NOMO-1 (cell line): ENCODE results near the gene APEH.

Experiments
- DNase-seq, 2 experiments: peaks; one replicate each; lab custom pipeline; 2025; ENCODE audit not compliant: unreplicated experiment in 2 of 2; lab: John Stamatoyannopoulos, UW

APEH gene

GRCh38 chr3:49650177-49650576 lies 24.0 kb upstream of the APEH start:
- no peak for DNase-seq

GRCh38 chr3:49650637-49651036 lies 23.5 kb upstream of the APEH start:
- no peak for DNase-seq

GRCh38 chr3:49652218-49652902 lies 21.8 kb upstream of the APEH start:
- DNase-seq: no peak

GRCh38 chr3:49652903-49653415 lies 21.2 kb upstream of the APEH start:
- no peak for DNase-seq

GRCh38 chr3:49653621-49654020 lies 20.5 kb upstream of the APEH start:
- no peak for DNase-seq

GRCh38 chr3:49654176-49654825 lies 19.9 kb upstream of the APEH start:
- no peak for DNase-seq

GRCh38 chr3:49654955-49655556 lies 19.1 kb upstream of the APEH start:
- no peak for DNase-seq

GRCh38 chr3:49655731-49656285 lies 18.3 kb upstream of the APEH start:
- no peak for DNase-seq

GRCh38 chr3:49656541-49657112 lies 17.5 kb upstream of the APEH start:
- DNase-seq: peak; percentile 14 to 32

- no peak for DNase-seq
These were observed 16.8 kb upstream of the APEH start for GRCh38 chr3:49657208-49657915.

GRCh38 chr3:49658711-49659110 lies 15.4 kb upstream of the APEH start:
- no peak for DNase-seq

- no peak for DNase-seq
These were observed 14.4 kb upstream of the APEH start for GRCh38 chr3:49659756-49660155.

GRCh38 chr3:49661281-49661680 lies 12.9 kb upstream of the APEH start:
- DNase-seq: no peak

GRCh38 chr3:49662021-49662420 lies 12.1 kb upstream of the APEH start:
- DNase-seq: no peak

- DNase-seq: no peak
These were observed 11.3 kb upstream of the APEH start for GRCh38 chr3:49662720-49663413.

GRCh38 chr3:49663831-49664230 lies 10.3 kb upstream of the APEH start:
- DNase-seq: no peak

- DNase-seq: no peak
These were observed 9.9 kb upstream of the APEH start for GRCh38 chr3:49664300-49664699.

- peak in 1 of 2 experiments; percentile 1 for DNase-seq
These were observed 8.2 kb upstream of the APEH start for GRCh38 chr3:49665822-49666519.

GRCh38 chr3:49666592-49666991 lies 7.6 kb upstream of the APEH start:
- DNase-seq: no peak
